Loucy (cell line): Measurements from ENCODE around the gene DHRSX.

Experiments
- H2AFZ ChIP-seq: fragments of 200-600 bp; sonication (generic); 2 replicates; pipeline ENCODE4 v1.6.0; 2016; ENCODE audit warnings: antibody characterized with exemption, mild to moderate bottlenecking, low read length, moderate library complexity
- H3F3A ChIP-seq: fragments of 200-600 bp; 2 replicates; pipeline ENCODE4 v1.6.0; 2016; ENCODE audit warnings: antibody characterized with exemption, low read depth, mild to moderate bottlenecking
- H3K27me3 ChIP-seq: fragments of 200-600 bp; sonication (generic); 2 replicates; pipeline ENCODE4 v1.6.1; 2014; ENCODE audit warnings: low read length, mild to moderate bottlenecking; ENCODE audit not compliant: insufficient read depth, poor library complexity, severe bottlenecking
- H3K36me3 ChIP-seq: fragments of 200-600 bp; sonication (generic); 2 replicates; pipeline ENCODE4 v1.6.1; 2016; ENCODE audit warnings: low read length; ENCODE audit not compliant: insufficient read depth
- H3K4me1 ChIP-seq: fragments of 200-600 bp; sonication (generic); 2 replicates; pipeline ENCODE4 v1.5.1; 2014; ENCODE audit warnings: low read length, mild to moderate bottlenecking; ENCODE audit not compliant: insufficient read depth, poor library complexity, severe bottlenecking
- H3K4me2 ChIP-seq: fragments of 200-600 bp; sonication (generic); 2 replicates; pipeline ENCODE4 v1.6.0; 2014; ENCODE audit warnings: antibody characterized with exemption, low read length, low read depth, mild to moderate bottlenecking; ENCODE audit not compliant: poor library complexity, severe bottlenecking
- H3K4me3 ChIP-seq: fragments of 200-600 bp; sonication (generic); 2 replicates; pipeline ENCODE4 v1.5.1; 2014; ENCODE audit warnings: low read length, mild to moderate bottlenecking, mixed read lengths; ENCODE audit not compliant: poor library complexity, severe bottlenecking
- H3K79me2 ChIP-seq: fragments of 200-600 bp; sonication (generic); 2 replicates; pipeline ENCODE4 v1.6.1; 2014; ENCODE audit warnings: low read length; ENCODE audit not compliant: insufficient read depth
- H3K9ac ChIP-seq: fragments of 200-600 bp; sonication (generic); 2 replicates; pipeline ENCODE4 v1.6.0; 2014; ENCODE audit warnings: mild to moderate bottlenecking, low read depth, low read length, moderate library complexity; ENCODE audit not compliant: poor library complexity, severe bottlenecking
- H3K9me2 ChIP-seq: fragments of 200-600 bp; sonication (generic); replicated peaks from 2 replicates; pipeline ENCODE4 v1.6.1; 2016; ENCODE audit warnings: low read depth, low read length, mixed read lengths
- H3K9me3 ChIP-seq: fragments of 200-600 bp; sonication (generic); 2 replicates; pipeline ENCODE4 v1.6.1; 2014; ENCODE audit warnings: mild to moderate bottlenecking, antibody characterized with exemption, low read length, low read depth; ENCODE audit not compliant: insufficient read depth
- H4K20me1 ChIP-seq: fragments of 200-600 bp; sonication (generic); 2 replicates; pipeline ENCODE4 v1.6.0; 2014; ENCODE audit warnings: antibody characterized with exemption, low read length, mild to moderate bottlenecking; ENCODE audit not compliant: insufficient read depth, poor library complexity, severe bottlenecking
- EZH2phosphoT487 ChIP-seq: fragments of 200-600 bp; IDR thresholded peaks from 2 replicates; pipeline ENCODE4 v1.6.1; 2018; ENCODE audit warnings: antibody characterized with exemption, mild to moderate bottlenecking, moderate library complexity, borderline replicate concordance
- TF ChIP-seq, protein P1 (sequence below): fragments of 200-600 bp; sonication (generic); conservative IDR thresholded peaks from 2 replicates; pipeline ENCODE4 v1.5.1; 2014; ENCODE audit warnings: mild to moderate bottlenecking, antibody characterized with exemption, low read length

The DHRSX gene

DNA sequence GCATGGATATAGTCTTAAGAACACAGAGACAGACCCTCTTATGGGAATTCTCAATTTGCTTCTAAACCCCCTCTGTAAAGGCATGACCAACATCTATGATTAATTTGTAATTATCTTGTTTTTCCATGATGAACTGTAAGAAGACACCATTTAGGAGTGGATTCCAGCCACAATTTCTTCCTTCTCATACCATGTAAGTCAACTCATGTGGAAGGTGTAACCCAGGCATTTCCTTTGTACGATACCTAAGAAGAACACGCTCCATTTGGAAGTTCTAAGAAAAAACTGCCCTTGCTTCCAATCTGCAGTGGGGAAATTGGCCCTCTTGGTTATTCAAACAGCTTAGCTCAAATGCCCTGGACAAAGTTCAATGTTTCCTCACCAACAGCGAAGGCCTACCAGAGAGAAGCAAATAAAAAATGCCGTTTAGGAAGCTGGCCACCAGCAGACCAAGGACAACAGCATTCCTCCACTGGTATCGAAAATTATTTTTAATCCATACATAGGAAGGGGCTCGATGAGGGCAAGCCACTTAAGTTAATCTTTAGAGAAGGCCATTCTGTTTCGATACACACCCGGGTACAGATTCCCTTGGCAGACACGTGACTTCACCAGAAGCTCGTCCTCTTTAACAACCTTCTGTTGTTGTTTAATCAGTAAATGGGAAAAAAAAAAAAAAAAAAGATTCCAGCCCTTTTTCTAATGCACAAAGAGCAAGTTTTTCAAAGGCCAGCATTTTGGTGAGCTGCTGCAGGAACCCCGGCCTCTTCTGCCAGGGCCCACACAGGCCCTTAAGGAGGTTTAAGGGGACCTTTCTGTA lies 2.6 kb downstream of the DHRSX start:
- peaks cover 36% of the 10 kb centered on the region for H3K79me2 ChIP-seq
- no peaks in the 10 kb centered on the region for H3K27me3 ChIP-seq
- H3K4me1 ChIP-seq, result peaks cover 14% of the 10 kb centered on the region
- no peaks in the 10 kb centered on the region for H3F3A ChIP-seq
- TF ChIP-seq EZH2phosphoT487, result no peak
- TF ChIP-seq, protein P1, sequence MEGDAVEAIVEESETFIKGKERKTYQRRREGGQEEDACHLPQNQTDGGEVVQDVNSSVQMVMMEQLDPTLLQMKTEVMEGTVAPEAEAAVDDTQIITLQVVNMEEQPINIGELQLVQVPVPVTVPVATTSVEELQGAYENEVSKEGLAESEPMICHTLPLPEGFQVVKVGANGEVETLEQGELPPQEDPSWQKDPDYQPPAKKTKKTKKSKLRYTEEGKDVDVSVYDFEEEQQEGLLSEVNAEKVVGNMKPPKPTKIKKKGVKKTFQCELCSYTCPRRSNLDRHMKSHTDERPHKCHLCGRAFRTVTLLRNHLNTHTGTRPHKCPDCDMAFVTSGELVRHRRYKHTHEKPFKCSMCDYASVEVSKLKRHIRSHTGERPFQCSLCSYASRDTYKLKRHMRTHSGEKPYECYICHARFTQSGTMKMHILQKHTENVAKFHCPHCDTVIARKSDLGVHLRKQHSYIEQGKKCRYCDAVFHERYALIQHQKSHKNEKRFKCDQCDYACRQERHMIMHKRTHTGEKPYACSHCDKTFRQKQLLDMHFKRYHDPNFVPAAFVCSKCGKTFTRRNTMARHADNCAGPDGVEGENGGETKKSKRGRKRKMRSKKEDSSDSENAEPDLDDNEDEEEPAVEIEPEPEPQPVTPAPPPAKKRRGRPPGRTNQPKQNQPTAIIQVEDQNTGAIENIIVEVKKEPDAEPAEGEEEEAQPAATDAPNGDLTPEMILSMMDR, result no peak
- peak overlapping the region; percentile 84 for H3K9ac ChIP-seq
- H3K36me3 ChIP-seq, result no peaks in the 10 kb centered on the region
- no peak overlapping the region for H2AFZ ChIP-seq
- H3K9me3 ChIP-seq, result no peaks in the 10 kb centered on the region
- H3K9me2 ChIP-seq, result no peaks in the 10 kb centered on the region
- H4K20me1 ChIP-seq, result peaks cover 16% of the 10 kb centered on the region
- peak overlapping the region; percentile 87 for H3K4me2 ChIP-seq
- H3K4me3 ChIP-seq, result peak overlapping the region; percentile 85

DNA sequence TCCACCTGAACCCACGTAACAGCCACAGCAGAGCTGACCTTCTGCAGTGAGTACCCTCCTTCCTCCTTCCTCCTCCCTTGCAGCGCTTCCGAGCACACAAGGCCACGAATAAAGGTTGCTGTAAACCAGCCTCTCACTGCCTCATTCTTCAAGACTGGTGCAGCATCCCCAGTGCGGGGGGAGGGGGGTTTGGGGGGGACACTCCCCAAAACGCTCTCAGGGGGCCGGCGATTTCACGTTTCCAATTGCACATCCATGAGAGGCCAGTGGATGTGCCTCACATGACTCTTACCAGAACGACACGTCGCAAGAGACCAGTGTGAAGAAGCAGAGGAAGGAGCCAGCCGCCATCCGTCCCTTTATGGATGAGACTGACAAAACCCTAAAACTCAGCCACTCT lies 5.2 kb downstream of the DHRSX start:
- no peak overlapping the region for H3K9ac ChIP-seq
- peaks cover 16% of the 10 kb centered on the region for H4K20me1 ChIP-seq
- H3K9me3 ChIP-seq, result no peaks in the 10 kb centered on the region
- no peak overlapping the region for H3K4me3 ChIP-seq
- H3K27me3 ChIP-seq, result no peaks in the 10 kb centered on the region
- H3K79me2 ChIP-seq, result peaks cover 42% of the 10 kb centered on the region
- H3K4me2 ChIP-seq, result no peak overlapping the region
- no peaks in the 10 kb centered on the region for H3K36me3 ChIP-seq
- H3K4me1 ChIP-seq, result peaks cover 14% of the 10 kb centered on the region
- no peak for TF ChIP-seq EZH2phosphoT487
- TF ChIP-seq, protein P1, result no peak
- H3F3A ChIP-seq, result no peaks in the 10 kb centered on the region
- no peak overlapping the region for H2AFZ ChIP-seq
- H3K9me2 ChIP-seq, result no peaks in the 10 kb centered on the region

DNA sequence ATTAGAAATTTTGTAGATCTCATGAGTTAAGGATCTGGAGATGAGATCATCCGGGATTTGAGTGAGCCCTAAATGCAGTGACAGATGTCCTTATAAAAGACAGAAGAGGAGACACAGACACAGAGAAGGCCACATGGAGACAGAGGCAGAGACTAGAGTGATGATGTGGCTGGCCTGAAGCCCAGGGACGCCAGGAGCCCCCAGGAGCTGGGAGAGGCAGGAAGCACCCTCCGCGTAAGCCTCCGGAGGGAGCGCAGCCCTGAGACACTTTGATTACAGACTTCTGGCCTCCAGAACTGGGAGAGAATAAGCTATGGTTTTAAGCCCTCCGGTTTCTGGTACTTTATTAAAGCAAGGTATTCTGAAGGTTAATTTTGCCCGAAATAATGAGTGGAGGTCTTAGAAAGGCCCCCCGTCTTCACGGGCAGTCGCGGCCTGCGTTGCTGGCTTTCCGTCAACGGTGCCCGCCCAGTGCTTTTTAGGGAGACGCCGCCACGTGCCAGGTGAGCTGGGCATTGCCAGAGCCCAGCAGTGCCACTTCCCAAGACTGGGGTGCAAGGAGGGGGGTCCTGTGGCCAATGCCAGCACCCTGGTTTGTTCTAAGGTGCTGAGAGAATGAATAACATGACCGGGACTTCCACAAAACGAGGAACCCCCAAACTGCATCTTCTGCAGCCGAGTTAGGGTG lies 8.1 kb downstream of the DHRSX start:
- peaks cover 8% of the 10 kb centered on the region for H4K20me1 ChIP-seq
- H3K36me3 ChIP-seq, result peaks cover 14% of the 10 kb centered on the region; the same call in 1 of the 2 replicates
- no peaks in the 10 kb centered on the region for H3K9me2 ChIP-seq
- H3K4me3 ChIP-seq, result no peak overlapping the region
- no peak overlapping the region for H2AFZ ChIP-seq
- no peaks in the 10 kb centered on the region for H3K4me1 ChIP-seq
- no peaks in the 10 kb centered on the region for H3K27me3 ChIP-seq
- H3K9me3 ChIP-seq, result no peaks in the 10 kb centered on the region
- TF ChIP-seq, protein P1, result no peak
- TF ChIP-seq EZH2phosphoT487, result no peak
- H3K9ac ChIP-seq, result no peak overlapping the region
- H3K79me2 ChIP-seq, result peaks cover 14% of the 10 kb centered on the region
- H3F3A ChIP-seq, result no peaks in the 10 kb centered on the region
- H3K4me2 ChIP-seq, result no peak overlapping the region
